ENCODE results near the gene PNMA8C. TPM values are rescaled to one million over a fixed set of nuclear protein-coding genes. Genes with fewer than 3 reads are reported as not detected.

Gene PNMA8C
- total RNA-seq, 1 donor: 0.36 TPM

GRCh38 chr19:46411088-46411924, 17.4 kb downstream of the PNMA8C start:
- Histone ChIP-seq H3K27ac (ENCODE audit: low read depth, low read length) (no peak overlapping the region), H3K79me2 (ENCODE audit: insufficient read depth, low read length) (peaks cover 11% of the 10 kb centered on the region), H3K4me3 (ENCODE audit: insufficient read depth, low read length) (peak overlapping the region; percentile 73), H2AFZ (ENCODE audit: low read length) (no peak overlapping the region), H3K9me3 (ENCODE audit: low read depth, low read length) (no peaks in the 10 kb centered on the region), H3K27me3 (ENCODE audit: insufficient read depth, low read length) (peaks cover 10% of the 10 kb centered on the region), H4K20me1 (ENCODE audit: insufficient read depth, low read length) (peaks cover 11% of the 10 kb centered on the region), H3K4me2 (ENCODE audit: insufficient read depth, low read length) (peak overlapping the region; percentile 83), H3K36me3 (ENCODE audit: insufficient read depth, low read length) (no peaks in the 10 kb centered on the region), H3K4me1 (ENCODE audit: insufficient read depth, low read length) (peaks cover 13% of the 10 kb centered on the region)
- TF ChIP-seq CTCF (IDR thresholded peaks at IDR 0.05; ENCODE audit: extremely low read depth, low read depth, low read length): no peak
- DNase-seq (ENCODE audit: insufficient read length, low spot score, missing footprints): peak; percentile 52

- H3K4me3 ChIP-seq (ENCODE audit: insufficient read depth, low read length): no peak overlapping the region
These were observed 18.3 kb downstream of the PNMA8C start for GRCh38 chr19:46410205-46411087.

GRCh38 chr19:46409191-46409590, 19.5 kb downstream of the PNMA8C start:
- Histone ChIP-seq H3K79me2 (ENCODE audit: insufficient read depth, low read length) (peaks cover 11% of the 10 kb centered on the region), H3K27me3 (ENCODE audit: insufficient read depth, low read length) (peaks cover 19% of the 10 kb centered on the region), H3K9me3 (ENCODE audit: low read depth, low read length) (no peaks in the 10 kb centered on the region), H4K20me1 (ENCODE audit: insufficient read depth, low read length) (peaks cover 11% of the 10 kb centered on the region), H3K27ac (ENCODE audit: low read depth, low read length) (no peak overlapping the region), H3K4me3 (ENCODE audit: insufficient read depth, low read length) (no peak overlapping the region), H3K36me3 (ENCODE audit: insufficient read depth, low read length) (no peaks in the 10 kb centered on the region), H3K4me2 (ENCODE audit: insufficient read depth, low read length) (no peak overlapping the region), H3K4me1 (ENCODE audit: insufficient read depth, low read length) (peaks cover 15% of the 10 kb centered on the region), H2AFZ (ENCODE audit: low read length) (no peak overlapping the region)
- no peak for TF ChIP-seq CTCF (IDR thresholded peaks at IDR 0.05; ENCODE audit: extremely low read depth, low read depth, low read length)
- DNase-seq (ENCODE audit: insufficient read length, low spot score, missing footprints): peak; percentile 75

More at GRCh38 chr19:46410205-46411087, 18.3 kb downstream of the PNMA8C start:
- Histone ChIP-seq H3K27me3 (ENCODE audit: insufficient read depth, low read length) (peaks cover 16% of the 10 kb centered on the region), H3K4me1 (ENCODE audit: insufficient read depth, low read length) (peaks cover 9% of the 10 kb centered on the region), H3K36me3 (ENCODE audit: insufficient read depth, low read length) (no peaks in the 10 kb centered on the region), H3K9me3 (ENCODE audit: low read depth, low read length) (no peaks in the 10 kb centered on the region), H2AFZ (ENCODE audit: low read length) (no peak overlapping the region), H3K27ac (ENCODE audit: low read depth, low read length) (no peak overlapping the region), H3K79me2 (ENCODE audit: insufficient read depth, low read length) (peaks cover 11% of the 10 kb centered on the region), H4K20me1 (ENCODE audit: insufficient read depth, low read length) (peaks cover 11% of the 10 kb centered on the region), H3K4me2 (ENCODE audit: insufficient read depth, low read length) (peak overlapping the region; percentile 83)
- TF ChIP-seq CTCF (IDR thresholded peaks at IDR 0.05; ENCODE audit: extremely low read depth, low read depth, low read length): no peak
- no peak for DNase-seq (ENCODE audit: insufficient read length, low spot score, missing footprints)

DNA sequence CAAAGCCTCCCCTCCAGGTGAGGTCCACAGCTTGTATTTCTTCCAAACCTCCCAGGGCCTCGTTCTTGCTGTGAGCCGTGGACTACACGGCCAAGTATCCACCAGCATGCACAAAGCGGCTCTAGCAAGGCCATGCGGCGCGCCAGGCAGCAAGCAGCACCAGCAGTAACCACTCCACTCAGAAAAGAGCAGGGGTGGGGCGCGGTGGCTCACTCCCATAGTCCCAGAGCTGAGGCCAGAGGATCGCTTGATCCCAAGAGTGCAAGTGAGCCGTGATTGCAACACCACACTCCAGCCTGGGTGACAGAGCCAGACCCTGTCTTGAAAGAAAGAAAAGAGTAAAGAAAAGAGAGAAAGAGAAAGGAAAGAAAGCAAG, 20.1 kb downstream of the PNMA8C start:
- peak overlapping the region; percentile 54 for H3K4me2 ChIP-seq (ENCODE audit: insufficient read depth, low read length)

More for the DNA sequence above, 20.1 kb downstream of the PNMA8C start:
- H3K27ac ChIP-seq (ENCODE audit: low read depth, low read length): no peak overlapping the region
- peaks cover 11% of the 10 kb centered on the region for H3K79me2 ChIP-seq (ENCODE audit: insufficient read depth, low read length)
- peak overlapping the region; percentile 42 for H3K4me3 ChIP-seq (ENCODE audit: insufficient read depth, low read length)
- no peaks in the 10 kb centered on the region for H3K9me3 ChIP-seq (ENCODE audit: low read depth, low read length)
- peaks cover 19% of the 10 kb centered on the region for H3K27me3 ChIP-seq (ENCODE audit: insufficient read depth, low read length)
- no peaks in the 10 kb centered on the region for H3K36me3 ChIP-seq (ENCODE audit: insufficient read depth, low read length)
- no peak for TF ChIP-seq CTCF (IDR thresholded peaks at IDR 0.05; ENCODE audit: extremely low read depth, low read depth, low read length)
- peaks cover 11% of the 10 kb centered on the region for H4K20me1 ChIP-seq (ENCODE audit: insufficient read depth, low read length)
- peaks cover 20% of the 10 kb centered on the region for H3K4me1 ChIP-seq (ENCODE audit: insufficient read depth, low read length)
- peak; percentile 81 for DNase-seq (ENCODE audit: insufficient read length, low spot score, missing footprints)
- no peak overlapping the region for H2AFZ ChIP-seq (ENCODE audit: low read length)

All from osteoblast (primary cell).